ENCODE data around the gene ALOX12B.
A peak's percentile ranks its signal among the peaks of the same experiment; 100 is the strongest.

ALOX12B gene

GRCh38 chr17:8087075-8087951 is at the start of gene ALOX12B:
Gene ALOX12B (minus strand): TSS chr17:8087716. CDS start chr17:8087442, 274 bp downstream.
- no peak for FAIRE-seq

- FAIRE-seq, result no peak
These were observed 46.4 kb upstream of the ALOX12B start for GRCh38 chr17:8133941-8134340.

DNA sequence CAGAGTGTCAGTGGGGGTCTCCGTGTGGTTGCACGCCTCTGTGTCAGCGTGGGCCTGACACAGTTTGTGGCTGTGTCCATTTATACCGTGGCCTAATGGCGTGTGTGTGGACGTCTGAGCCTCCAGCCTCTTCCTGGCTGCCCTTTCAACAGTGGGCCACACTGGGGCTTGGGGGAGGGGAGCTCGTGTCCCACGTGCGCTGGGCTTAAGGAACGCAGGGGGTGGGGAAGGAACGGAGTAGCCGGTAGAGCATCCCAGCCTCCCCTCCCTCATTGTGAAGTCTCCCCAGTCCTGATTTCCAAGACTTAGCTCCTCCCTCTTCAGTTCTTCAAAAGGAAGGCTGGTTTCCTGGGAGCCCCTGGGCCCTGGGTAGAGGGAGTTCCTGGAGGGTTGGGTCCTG is 45.9 kb upstream of the ALOX12B start:
- FAIRE-seq, result no peak

DNA sequence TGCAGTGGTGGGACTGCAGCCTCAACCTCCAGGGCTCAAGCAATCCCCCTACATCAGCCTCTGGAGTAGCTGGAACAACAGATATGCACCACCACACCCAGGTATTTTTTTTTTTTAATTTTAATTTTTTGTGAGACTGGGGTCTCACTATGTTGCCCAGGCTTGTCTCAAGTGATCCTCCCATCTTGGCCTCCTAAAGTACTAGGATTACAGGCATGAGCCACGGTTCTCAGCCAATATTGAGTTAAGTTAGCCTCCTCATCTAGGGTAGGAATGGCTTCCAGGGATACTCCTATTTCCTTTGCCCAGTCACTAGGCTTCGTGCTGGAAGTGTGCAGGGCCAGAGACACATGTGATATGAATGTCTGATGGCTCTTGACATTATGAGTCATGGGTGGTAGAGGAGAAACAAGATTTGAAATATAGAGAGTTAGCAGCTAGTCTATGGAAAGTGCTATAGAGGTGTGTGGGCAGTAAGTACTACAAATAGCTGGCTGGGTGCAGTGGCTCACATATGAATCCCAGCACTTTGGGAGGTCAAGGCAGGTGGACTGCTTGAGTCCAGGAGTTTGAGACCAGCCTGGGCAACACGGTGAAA is 44.4 kb upstream of the ALOX12B start:
- no peak for FAIRE-seq

DNA sequence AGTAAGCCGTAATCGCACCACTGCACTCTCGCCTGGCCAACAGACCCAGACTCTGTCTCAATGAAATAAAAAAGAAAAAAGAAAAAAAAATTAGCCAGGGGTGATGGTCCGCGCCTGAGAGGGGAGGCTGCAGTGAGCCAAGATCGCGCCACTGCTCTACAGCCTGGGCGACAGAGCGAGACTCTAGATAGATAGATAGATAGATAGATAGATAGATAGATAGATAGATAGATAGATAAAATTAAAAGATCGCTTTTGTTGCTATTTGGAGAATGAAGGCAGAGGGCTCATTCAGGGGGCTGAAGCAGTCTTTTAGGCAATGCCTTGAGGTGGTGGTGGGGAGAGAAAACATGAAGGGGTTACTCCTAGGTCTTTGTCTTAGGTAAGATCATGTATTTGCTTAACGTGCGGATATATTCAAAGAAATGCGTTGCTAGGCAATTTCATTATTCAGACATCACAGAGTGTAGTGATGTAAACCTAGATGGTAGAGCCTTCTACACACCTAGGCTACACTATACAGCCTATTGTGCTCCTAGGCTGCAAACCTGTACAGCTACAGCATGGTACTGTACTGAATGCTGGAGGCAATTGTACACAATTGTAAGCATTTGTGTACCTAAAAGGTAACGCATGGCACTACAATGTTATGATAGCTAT is 40.7 kb upstream of the ALOX12B start:
- no peak for FAIRE-seq

DNA sequence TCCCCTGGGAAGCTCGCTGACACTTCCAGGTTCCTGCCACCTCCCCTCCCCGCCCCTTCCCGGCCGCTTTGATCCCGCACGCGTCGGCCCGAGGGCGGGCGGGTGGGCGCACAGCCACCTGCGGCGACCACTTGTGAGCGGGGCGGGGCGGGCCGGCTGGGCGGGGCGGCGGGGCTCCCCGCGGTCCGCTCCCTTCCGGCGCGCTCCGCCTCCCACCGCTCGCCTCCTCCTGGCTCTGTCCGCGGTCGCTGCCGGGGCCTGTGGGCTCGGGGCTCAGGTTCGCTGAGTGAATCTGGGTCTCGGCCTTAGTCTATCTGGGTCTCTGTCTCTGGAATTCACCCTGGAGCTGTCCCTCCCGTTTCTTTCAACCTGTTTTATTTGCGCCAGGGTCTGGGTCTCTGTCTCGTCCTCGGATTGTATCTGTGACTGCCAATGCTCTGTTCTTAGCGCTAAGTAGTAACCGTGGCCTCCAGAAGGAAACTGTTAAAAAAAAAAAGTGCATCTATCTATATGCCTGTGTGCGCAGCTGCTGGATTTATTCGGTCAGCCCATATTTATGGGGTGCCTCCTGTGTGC is 39.1 kb upstream of the ALOX12B start:
- no peak for FAIRE-seq

DNA sequence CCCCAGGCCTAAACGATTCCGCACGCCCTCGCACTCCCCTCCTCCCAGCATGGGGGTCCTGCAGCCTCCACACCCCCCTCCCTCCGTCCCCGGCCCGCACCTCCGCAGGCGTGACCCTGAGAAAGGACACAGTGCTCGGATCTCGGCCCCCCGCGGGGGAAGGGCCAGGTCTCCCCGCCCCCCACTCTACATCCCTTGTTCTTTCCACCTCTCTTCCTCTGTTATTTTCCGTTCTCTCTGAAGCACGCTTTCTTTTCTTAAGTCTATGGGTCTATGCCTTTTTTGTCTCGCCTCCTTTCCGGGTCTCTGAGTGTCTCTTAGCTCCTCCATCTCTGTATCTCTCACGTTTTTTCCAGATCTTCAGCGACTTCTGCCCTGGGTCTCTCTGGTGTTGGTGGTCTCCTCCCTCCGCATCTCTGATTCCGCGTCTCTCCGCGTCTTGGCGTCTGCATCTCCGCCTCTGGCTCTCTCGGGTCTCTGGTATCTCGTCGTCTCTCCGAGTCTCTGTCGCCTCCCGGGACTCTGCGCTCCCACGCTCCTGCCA is 38.5 kb upstream of the ALOX12B start:
- FAIRE-seq, result no peak

DNA sequence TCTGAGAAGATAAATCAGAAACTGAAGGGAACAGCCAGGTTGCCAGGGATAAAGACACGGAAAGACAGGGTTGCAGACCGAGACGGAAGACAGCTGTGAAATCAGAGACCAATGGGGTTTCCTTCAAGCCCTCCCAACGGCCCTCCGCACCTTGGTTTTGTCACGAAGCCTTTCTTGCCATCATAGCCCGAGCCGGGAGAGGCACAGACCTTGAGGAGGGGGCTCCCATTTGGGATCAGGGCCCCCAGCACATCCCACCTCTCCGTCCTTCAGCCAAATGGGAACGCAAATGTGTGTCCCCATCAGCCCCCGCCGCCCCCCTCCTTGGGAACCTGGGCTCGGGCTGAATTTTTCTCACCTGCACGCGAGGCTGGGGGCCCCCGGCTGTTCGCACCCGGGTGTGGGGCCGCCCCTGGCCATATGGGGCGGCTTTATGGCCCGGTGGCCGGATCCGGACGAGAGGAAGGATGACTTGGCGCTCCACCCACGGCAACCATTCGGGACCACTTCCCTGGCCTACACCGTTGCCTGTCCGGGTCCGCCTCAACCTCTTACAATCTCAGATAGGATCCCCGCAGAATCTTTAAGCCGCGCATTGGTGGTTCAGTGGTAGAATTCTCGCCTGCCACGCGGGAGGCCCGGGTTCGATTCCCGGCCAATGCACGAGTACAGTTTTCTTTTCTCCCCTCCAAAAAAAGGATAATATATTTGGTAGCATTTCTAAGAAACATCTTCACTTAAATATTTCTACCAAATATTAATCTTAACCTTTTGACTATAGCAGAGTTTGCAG is 37.8 kb upstream of the ALOX12B start:
- FAIRE-seq, result no peak

- FAIRE-seq, result no peak
These were observed 37.0 kb upstream of the ALOX12B start for GRCh38 chr17:8124350-8125153.

GRCh38 chr17:8123695-8124349 is 36.3 kb upstream of the ALOX12B start, which contains the start of gene HES7:
Gene HES7 (minus strand): TSS chr17:8124106. CDS start chr17:8124084, 22 bp downstream.
- FAIRE-seq, result no peak

- FAIRE-seq, result no peak
These were observed 35.6 kb upstream of the ALOX12B start for GRCh38 chr17:8122924-8123694.

GRCh38 chr17:8122422-8122923 is 35.0 kb upstream of the ALOX12B start:
- no peak for FAIRE-seq

DNA sequence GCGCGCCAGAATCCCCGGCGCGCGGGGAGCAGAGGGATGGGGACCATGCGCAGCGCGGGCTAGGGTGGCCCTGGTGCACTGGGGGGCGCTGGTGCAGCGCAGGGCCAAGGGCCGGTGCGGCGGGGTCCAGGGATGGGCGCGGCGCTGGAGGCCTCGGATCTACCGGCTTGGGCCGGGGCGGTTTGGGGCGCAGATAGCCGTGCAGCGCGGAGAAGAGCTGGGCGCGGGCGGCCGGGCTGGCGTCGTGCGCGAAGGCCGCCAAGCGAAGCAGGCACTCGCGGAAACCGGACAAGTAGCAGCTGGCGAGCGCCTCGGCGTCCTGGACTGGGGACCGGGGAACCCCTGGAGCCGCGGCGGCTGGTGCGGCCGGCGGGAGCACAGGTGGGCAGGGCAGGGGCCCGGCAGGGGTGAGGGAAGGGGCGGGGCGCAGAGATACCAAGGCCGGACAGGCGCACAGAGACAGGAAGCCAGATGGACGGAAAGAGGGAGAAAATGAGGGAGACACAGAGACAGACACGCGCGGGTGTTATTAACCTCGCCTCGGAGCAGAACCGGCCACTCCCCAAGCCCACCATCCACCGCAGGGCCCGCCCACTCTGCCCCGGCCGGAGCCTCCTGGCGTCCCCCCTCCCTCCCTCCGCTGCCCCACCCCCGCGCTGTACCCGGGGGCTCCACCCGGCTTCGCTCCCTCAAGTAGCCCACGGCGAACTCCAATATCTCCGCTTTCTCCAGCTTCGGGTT is 34.3 kb upstream of the ALOX12B start:
- no peak for FAIRE-seq

GRCh38 chr17:8121407-8121680 is 33.8 kb upstream of the ALOX12B start:
- no peak for FAIRE-seq

- FAIRE-seq, result no peak
These were observed 33.2 kb upstream of the ALOX12B start for GRCh38 chr17:8120520-8121406.

DNA sequence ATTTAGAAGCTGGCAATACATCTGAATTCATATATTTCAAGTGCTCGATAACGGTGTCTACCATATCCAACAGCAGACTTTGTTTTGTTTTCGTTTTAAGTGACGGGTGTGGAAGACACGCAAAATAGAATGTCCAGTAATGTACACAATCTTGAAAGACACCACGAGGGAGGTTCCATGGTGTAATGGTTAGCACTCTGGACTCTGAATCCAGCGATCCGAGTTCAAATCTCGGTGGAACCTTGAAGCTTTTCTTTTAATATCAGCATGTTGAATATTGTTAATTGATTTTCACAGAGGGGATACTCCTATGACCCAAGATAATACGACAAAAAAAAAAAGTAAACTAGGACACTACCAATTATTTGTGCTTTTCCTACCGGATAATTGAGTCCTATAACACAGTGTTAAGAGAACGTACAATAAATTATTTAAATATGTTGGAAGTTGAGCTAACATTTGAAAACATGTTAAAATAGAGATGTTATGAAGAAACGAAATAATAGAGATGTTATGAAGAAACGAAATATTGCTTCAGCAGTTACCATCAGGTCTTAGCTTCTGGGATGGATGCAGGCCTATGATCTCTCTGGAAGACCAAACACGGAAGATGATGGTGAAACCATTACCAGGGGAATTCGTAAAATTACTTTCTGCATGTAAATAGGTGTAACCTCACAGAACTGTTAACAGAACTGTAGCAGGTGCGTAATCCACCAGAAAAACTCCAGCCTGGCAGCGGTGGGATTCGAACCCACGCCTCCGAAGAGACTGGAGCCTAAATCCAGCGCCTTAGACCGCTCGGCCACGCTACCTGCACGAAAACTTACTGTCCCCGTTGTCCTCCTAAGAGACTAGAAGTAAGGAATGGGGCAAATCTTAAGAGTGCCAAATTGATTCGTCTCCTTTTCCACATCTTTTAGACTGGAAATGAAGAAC is 32.3 kb upstream of the ALOX12B start:
- peak; percentile 95 for FAIRE-seq

Data from islet of Langerhans (tissue), 1 donor.